ENCODE measurements around the gene U2AF2. TPM values are rescaled to one million over a fixed set of nuclear protein-coding genes. Genes with fewer than 3 reads are reported as not detected.

U2AF2 gene
- total RNA-seq, 4 donors from 2014 or later = 10.0 to 165 (median 58.1) TPM

GRCh38 chr19:55684946-55685681 lies 30.3 kb downstream of the U2AF2 start:
- H3K36me3 ChIP-seq = no peaks in the 10 kb centered on the region
- intact Hi-C loops (cut with DNase I; ENCODE audit: low total_unique reads) = no loop called here
- TF ChIP-seq POLR2A (IDR thresholded peaks at IDR 0.05) (no peak), CTCF (IDR thresholded peaks at IDR 0.05) (no peak)
- no peaks in the 10 kb centered on the region for H3K27me3 ChIP-seq
- H3K9me3 ChIP-seq = no peaks in the 10 kb centered on the region
- no peak overlapping the region for H3K4me3 ChIP-seq
- H3K27ac ChIP-seq = no peak overlapping the region
- no peaks in the 10 kb centered on the region for H3K4me1 ChIP-seq
- no peak for DNase-seq

DNA sequence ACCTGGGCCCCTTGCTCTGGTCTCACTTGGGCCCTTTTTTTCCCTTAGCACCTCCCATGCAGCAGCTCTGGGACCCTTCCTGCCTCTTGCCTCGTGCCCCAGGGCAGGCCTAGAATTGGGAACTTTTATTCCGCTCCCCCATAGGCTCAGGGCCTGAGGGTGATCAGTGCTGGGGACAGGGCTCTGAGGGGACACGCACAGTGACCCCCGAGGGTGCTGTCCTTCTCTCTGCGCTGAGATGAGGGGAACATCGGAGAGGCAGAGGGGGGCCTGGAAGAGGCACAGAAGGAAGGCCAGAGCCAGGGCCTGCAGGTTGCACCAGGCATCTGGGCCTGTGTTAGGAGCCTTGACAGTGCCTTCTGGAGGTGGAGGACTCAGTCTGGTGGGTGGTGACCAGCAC lies 30.9 kb downstream of the U2AF2 start:
- no peak for TF ChIP-seq CTCF (IDR thresholded peaks at IDR 0.05)
- no peak for TF ChIP-seq POLR2A (IDR thresholded peaks at IDR 0.05)
- Histone ChIP-seq H3K27me3 (no peaks in the 10 kb centered on the region), H3K27ac (no peak overlapping the region), H3K9me3 (no peaks in the 10 kb centered on the region), H3K36me3 (no peaks in the 10 kb centered on the region), H3K4me3 (no peak overlapping the region), H3K4me1 (no peaks in the 10 kb centered on the region)
- DNase-seq = no peak
- intact Hi-C loops (cut with DNase I; ENCODE audit: low total_unique reads) = no loop called here

- Histone ChIP-seq H3K9me3 (no peaks in the 10 kb centered on the region), H3K4me3 (no peak overlapping the region), H3K36me3 (no peaks in the 10 kb centered on the region), H3K27me3 (no peaks in the 10 kb centered on the region), H3K4me1 (no peaks in the 10 kb centered on the region), H3K27ac (no peak overlapping the region)
- intact Hi-C loops (cut with DNase I; ENCODE audit: low total_unique reads) = no loop called here
- no peak for DNase-seq
- TF ChIP-seq POLR2A (IDR thresholded peaks at IDR 0.05) = no peak
- TF ChIP-seq CTCF (IDR thresholded peaks at IDR 0.05) = no peak
Observed at GRCh38 chr19:55686311-55687050, 31.6 kb downstream of the U2AF2 start.

GRCh38 chr19:55687281-55688201 lies 32.7 kb downstream of the U2AF2 start:
- intact Hi-C loops (cut with DNase I; ENCODE audit: low total_unique reads) = no loop called here
- H3K27ac ChIP-seq = no peak overlapping the region
- H3K27me3 ChIP-seq = no peaks in the 10 kb centered on the region
- TF ChIP-seq CTCF (IDR thresholded peaks at IDR 0.05) = no peak
- TF ChIP-seq POLR2A (IDR thresholded peaks at IDR 0.05) = no peak
- H3K4me1 ChIP-seq = no peaks in the 10 kb centered on the region
- H3K36me3 ChIP-seq = no peaks in the 10 kb centered on the region
- DNase-seq = no peak
- no peaks in the 10 kb centered on the region for H3K9me3 ChIP-seq
- no peak overlapping the region for H3K4me3 ChIP-seq

All from uterus (tissue), 4 donors.